Fibroblast of pulmonary artery (primary cell): ENCODE measurements around the gene FANCE.

Experiments
- DNase-seq: peaks from one replicate; pipeline ENCODE4 v3.0.0-alpha.2; 2010; ENCODE audit warnings: low read depth
- H3K4me3 ChIP-seq: replicated peaks from 2 replicates; pipeline ENCODE4 v1.5.1; 2011; ENCODE audit warnings: low read depth, mild to moderate bottlenecking, control low read depth, low read length, moderate library complexity
- TF ChIP-seq, protein P1 (sequence below): IDR thresholded peaks from 2 replicates; pipeline ENCODE4 v1.5.1; 2011; ENCODE audit warnings: mild to moderate bottlenecking, control low read depth, low read length, inconsistent platforms; ENCODE audit errors: missing control alignments

The FANCE gene

GRCh38 chr6:35483893-35484645, 31.9 kb downstream of the FANCE start:
- TF ChIP-seq, protein P1, sequence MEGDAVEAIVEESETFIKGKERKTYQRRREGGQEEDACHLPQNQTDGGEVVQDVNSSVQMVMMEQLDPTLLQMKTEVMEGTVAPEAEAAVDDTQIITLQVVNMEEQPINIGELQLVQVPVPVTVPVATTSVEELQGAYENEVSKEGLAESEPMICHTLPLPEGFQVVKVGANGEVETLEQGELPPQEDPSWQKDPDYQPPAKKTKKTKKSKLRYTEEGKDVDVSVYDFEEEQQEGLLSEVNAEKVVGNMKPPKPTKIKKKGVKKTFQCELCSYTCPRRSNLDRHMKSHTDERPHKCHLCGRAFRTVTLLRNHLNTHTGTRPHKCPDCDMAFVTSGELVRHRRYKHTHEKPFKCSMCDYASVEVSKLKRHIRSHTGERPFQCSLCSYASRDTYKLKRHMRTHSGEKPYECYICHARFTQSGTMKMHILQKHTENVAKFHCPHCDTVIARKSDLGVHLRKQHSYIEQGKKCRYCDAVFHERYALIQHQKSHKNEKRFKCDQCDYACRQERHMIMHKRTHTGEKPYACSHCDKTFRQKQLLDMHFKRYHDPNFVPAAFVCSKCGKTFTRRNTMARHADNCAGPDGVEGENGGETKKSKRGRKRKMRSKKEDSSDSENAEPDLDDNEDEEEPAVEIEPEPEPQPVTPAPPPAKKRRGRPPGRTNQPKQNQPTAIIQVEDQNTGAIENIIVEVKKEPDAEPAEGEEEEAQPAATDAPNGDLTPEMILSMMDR, result no peak
- no peak overlapping the region for H3K4me3 ChIP-seq
- no peak for DNase-seq

- no peak overlapping the region for H3K4me3 ChIP-seq
- TF ChIP-seq, protein P1, result no peak
- DNase-seq, result no peak
Observed at GRCh38 chr6:35484921-35485392, 32.8 kb downstream of the FANCE start.

DNA sequence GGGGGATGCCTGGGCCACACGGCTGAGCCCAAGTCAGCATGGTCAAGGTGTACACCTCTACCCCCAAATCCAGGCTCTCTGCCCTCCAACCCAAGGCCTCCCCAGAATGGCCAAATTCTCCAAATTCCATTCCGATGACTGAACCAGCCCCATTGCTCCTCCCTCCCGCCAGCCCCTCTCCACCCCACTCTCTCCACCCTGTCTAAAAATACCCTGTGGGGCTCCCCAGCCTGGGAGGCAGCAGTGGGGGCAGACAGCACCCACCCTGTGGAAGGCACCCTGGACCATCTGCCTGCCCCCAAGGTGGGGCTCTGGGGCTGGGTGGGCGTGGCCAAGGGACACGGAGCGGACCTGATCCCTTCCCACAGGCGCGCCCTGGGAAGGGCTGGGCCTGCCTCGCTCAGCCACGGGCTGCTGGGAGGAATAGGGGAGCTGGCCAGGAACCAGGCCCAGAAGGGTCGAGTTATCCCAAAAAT, 33.3 kb downstream of the FANCE start:
- peak; percentile 56 for DNase-seq
- TF ChIP-seq, protein P1, result no peak

GRCh38 chr6:35486005-35486925, 34.1 kb downstream of the FANCE start:
- no peak overlapping the region for H3K4me3 ChIP-seq
- TF ChIP-seq, protein P1, result no peak
- DNase-seq, result peak; percentile 66

More for the DNA sequence above, 33.3 kb downstream of the FANCE start:
- no peak overlapping the region for H3K4me3 ChIP-seq

DNA sequence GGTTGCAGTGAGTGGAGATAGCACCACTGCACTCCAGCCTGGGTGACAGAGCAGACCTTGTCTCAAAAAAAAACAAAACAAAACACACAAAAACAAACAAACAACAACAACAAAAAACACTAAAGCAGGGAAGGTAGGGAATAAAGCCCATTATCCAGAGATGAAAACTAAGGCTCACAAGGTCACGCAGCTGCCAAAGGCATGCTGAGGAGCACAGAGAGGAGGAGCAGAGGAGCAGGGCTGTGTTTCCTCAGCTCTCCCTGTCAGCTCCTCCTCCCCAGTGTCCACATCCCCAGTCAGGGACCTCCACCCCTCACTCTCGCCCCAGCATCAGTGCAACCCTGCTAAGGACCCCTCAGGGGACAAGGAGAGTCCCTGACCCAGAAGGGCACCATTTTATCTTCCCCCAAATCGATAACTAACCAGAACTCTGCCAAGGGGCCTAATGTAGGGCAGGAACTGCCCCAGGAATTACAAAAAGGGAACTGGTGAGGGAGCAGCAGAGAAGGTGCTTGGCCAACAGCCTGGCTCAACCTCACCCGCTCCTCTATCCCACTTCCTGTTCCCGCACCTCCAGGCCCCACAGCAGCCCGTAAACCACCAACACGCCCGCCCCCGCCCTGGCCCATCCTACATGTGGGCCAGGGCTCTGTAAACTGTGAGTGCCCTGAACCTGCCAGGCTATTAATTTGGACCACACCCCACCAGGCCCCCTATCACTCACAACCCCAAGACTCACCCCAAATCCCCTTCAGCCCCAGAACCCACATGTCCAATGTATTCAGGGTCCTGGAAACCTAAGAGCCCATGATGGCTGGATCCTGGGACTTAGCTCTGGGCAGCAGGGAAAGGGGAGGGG, 35.7 kb downstream of the FANCE start:
- DNase-seq, result peak; percentile 54
- TF ChIP-seq, protein P1, result no peak
- no peak overlapping the region for H3K4me3 ChIP-seq

DNA sequence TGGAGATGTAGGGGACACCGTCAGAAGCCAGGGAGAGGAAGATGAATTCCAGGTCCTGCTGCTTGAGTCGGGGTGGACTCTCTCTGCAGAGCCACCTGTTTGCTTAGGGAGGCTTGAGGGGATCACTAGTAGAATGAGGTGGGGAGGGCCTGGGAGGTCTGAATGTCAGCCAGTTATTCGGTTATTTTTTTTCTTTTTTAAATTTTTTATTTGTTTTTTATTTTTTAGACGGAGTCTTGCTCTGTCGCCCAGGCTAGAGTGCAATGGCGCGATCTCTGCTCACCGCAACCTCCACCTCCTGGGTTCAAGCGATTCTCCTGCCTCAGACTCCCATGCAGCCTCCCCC, 36.4 kb downstream of the FANCE start:
- TF ChIP-seq, protein P1, result no peak
- no peak overlapping the region for H3K4me3 ChIP-seq
- DNase-seq, result no peak
